Right lobe of liver (tissue), 6 donors: ENCODE results near the gene TNIK. TPM values are rescaled to one million over a fixed set of nuclear protein-coding genes. Genes with fewer than 3 reads are reported as not detected.

Source experiments
- ATAC-seq, 4 donors: fragments of 200-7000 bp; cut with Tn5 transposase; one replicate each; pipeline ENCODE4 v1.9.1; 2020; ENCODE audit warnings: mild to moderate bottlenecking in 4 of 4, moderate library complexity in 4 of 4
- DNase-seq, 3 donors: peaks; one replicate each; pipeline ENCODE4 v3.0.0-alpha.2; 2020
- H3K27ac ChIP-seq, 3 donors: fragments of 200-600 bp; one replicate each; pipeline ENCODE4 v1.8.0; 2022
- H3K27me3 ChIP-seq, 2 donors: fragments of 200-600 bp; one replicate each; pipeline ENCODE4 v1.8.0; 2022
- H3K36me3 ChIP-seq, 4 donors: fragments of 200-600 bp; sonication (generic) in 1 of 4; one replicate each; pipeline versions ENCODE4 v1.5.1 to v1.8.0; 2017 to 2022; ENCODE audit warnings: control low read depth in 1 of 4
- H3K4me1 ChIP-seq, 4 donors: fragments of 200-600 bp; sonication (generic) in 1 of 4; one replicate each; pipeline versions ENCODE4 v1.5.1 to v1.8.0; 2017 to 2022; ENCODE audit warnings: control low read depth in 1 of 4
- H3K4me3 ChIP-seq, 3 donors: fragments of 200-600 bp; one replicate each; pipeline ENCODE4 v1.8.0; 2022
- H3K9me3 ChIP-seq, 4 donors: fragments of 200-600 bp; sonication (generic) in 1 of 4; one replicate each; pipeline versions ENCODE4 v1.5.1 to v1.8.0; 2017 to 2022; ENCODE audit warnings: control low read depth in 1 of 4
- CTCF ChIP-seq, 4 donors: fragments of 200-600 bp in 3 of 4; fragments of 450-650 bp in 1 of 4; IDR thresholded peaks; one replicate each; pipeline versions ENCODE4 v1.5.1 to v1.8.0; 2016 to 2022; ENCODE audit warnings: antibody characterized with exemption in 4 of 4, mild to moderate bottlenecking in 2 of 4
- POLR2A ChIP-seq: fragments of 450-650 bp; IDR thresholded peaks from one replicate; pipeline ENCODE4 v1.6.1; 2017; ENCODE audit warnings: antibody characterized with exemption, mild to moderate bottlenecking
- WGBS: methylation state at CpG from one replicate; pipeline ENCODE4 v1.1.6; 2018; ENCODE audit warnings: low coverage, low lambda C conversion rate; ENCODE audit not compliant: insufficient coverage; ENCODE audit errors: missing lambda C conversion rate; 5-methylcytosine and 5-hydroxymethylcytosine counted together
- intact Hi-C, 2 donors: fragments of 100-400 bp; cut with DNase I; formaldehyde crosslinking; loops; one replicate each; pipeline versions ENCODE4 v1.11.2 to v1.14.1; 2022
- total RNA-seq, 6 experiments: library from RNA; depleted of rRNA in 2 of 6; stranded (reverse); fragments of >200 nt in 2 of 6; fragmentation: NEBNext Ultra II Directional in 3 of 6; extraction: Animal tissue kit (Norgen Biotek cat#: 25700) in 3 of 6; gene quantifications; one replicate each; pipeline versions ENCODE4 v1.1.0 to v1.2.4, GENCODE V29; 2016 to 2023
- donor health status: DM: no; HTN: yes; CAD: no.
- donor health status: DM: no; HTN: no; CAD: no.
- donor health status: DM: no; HTN: no; CAD: no.
- donor health status: DM: no; HTN: yes; CAD: no.
- donor health status: DM: no; HTN: yes; CAD: no.

Gene TNIK
- total RNA-seq, 6 experiments from 2014 or later: 5.2 to 8.0 (median 6.8) TPM

- no peak for DNase-seq
- Histone ChIP-seq H3K36me3 (no peaks in the 10 kb centered on the region), H3K9me3 (no peaks in the 10 kb centered on the region), H3K4me3 (no peak overlapping the region), H3K27ac (no peak overlapping the region), H3K27me3 (no peaks in the 10 kb centered on the region), H3K4me1 (no peaks in the 10 kb centered on the region)
- WGBS: 95% methylated on average over 2 of the region's 2 CpGs
- TF ChIP-seq CTCF (IDR thresholded peaks at IDR 0.05): no peak
- TF ChIP-seq POLR2A: no peak
- intact Hi-C loops: no loop called here
- no peak for ATAC-seq
Observed at GRCh38 chr3:171505822-171506333, 45.7 kb upstream of the TNIK start.

GRCh38 chr3:171504376-171504775 lies 44.2 kb upstream of the TNIK start:
- no peak for DNase-seq
- no peaks in the 10 kb centered on the region for H3K36me3 ChIP-seq
- no peaks in the 10 kb centered on the region for H3K4me1 ChIP-seq
- ATAC-seq: no peak
- no peaks in the 10 kb centered on the region for H3K9me3 ChIP-seq
- TF ChIP-seq CTCF (IDR thresholded peaks at IDR 0.05) (no peak), POLR2A (no peak)
- intact Hi-C loops: no loop called here
- WGBS: 45% methylated on average over 2 of the region's 2 CpGs
- H3K27ac ChIP-seq: no peak overlapping the region
- no peaks in the 10 kb centered on the region for H3K27me3 ChIP-seq
- H3K4me3 ChIP-seq: no peak overlapping the region

- 73% methylated on average over 1 of the region's 1 CpG for WGBS
- Histone ChIP-seq H3K36me3 (no peaks in the 10 kb centered on the region), H3K27ac (no peak overlapping the region), H3K27me3 (no peaks in the 10 kb centered on the region), H3K4me1 (no peaks in the 10 kb centered on the region), H3K9me3 (no peaks in the 10 kb centered on the region), H3K4me3 (no peak overlapping the region)
- intact Hi-C loops: no loop called here
- TF ChIP-seq CTCF (IDR thresholded peaks at IDR 0.05) (no peak), POLR2A (no peak)
- DNase-seq: no peak
- no peak for ATAC-seq
Observed at GRCh38 chr3:171503817-171504216, 43.6 kb upstream of the TNIK start.

GRCh38 chr3:171498921-171499320 lies 38.7 kb upstream of the TNIK start:
- TF ChIP-seq POLR2A: no peak
- no peak for TF ChIP-seq CTCF (IDR thresholded peaks at IDR 0.05)
- WGBS: 65% methylated on average over 1 of the region's 1 CpG
- intact Hi-C loops: no loop called here

GRCh38 chr3:171497468-171497867 lies 37.3 kb upstream of the TNIK start:
- no peak for DNase-seq
- no peaks in the 10 kb centered on the region for H3K9me3 ChIP-seq
- WGBS: no CpG with 5 or more reads among the region's 1 CpG
- no peaks in the 10 kb centered on the region for H3K36me3 ChIP-seq
- H3K27me3 ChIP-seq: no peaks in the 10 kb centered on the region
- H3K27ac ChIP-seq: no peak overlapping the region
- no peak for TF ChIP-seq POLR2A
- TF ChIP-seq CTCF (IDR thresholded peaks at IDR 0.05): no peak
- intact Hi-C loops: no loop called here
- no peaks in the 10 kb centered on the region for H3K4me1 ChIP-seq
- no peak overlapping the region for H3K4me3 ChIP-seq
- no peak for ATAC-seq

More at GRCh38 chr3:171498921-171499320, 38.7 kb upstream of the TNIK start:
- H3K36me3 ChIP-seq: no peaks in the 10 kb centered on the region
- DNase-seq (no peak), ATAC-seq (no peak)
- no peaks in the 10 kb centered on the region for H3K9me3 ChIP-seq
- no peak overlapping the region for H3K27ac ChIP-seq
- H3K4me3 ChIP-seq: no peak overlapping the region
- no peaks in the 10 kb centered on the region for H3K27me3 ChIP-seq
- no peaks in the 10 kb centered on the region for H3K4me1 ChIP-seq
